ENCODE measurements around the gene OTULINL.

OTULINL gene

GRCh38 chr5:14561741-14562140 is 19.9 kb upstream of the OTULINL start:
- DNase-seq (ENCODE audit: low read depth, low spot score) = no peak
- in situ Hi-C loops (cut with HindIII; ENCODE audit: low sequenced_read_pairs) = no loop called here
- TF ChIP-seq CTCF (IDR thresholded peaks at IDR 0.05; ENCODE audit: low read depth, low read length) = no peak
- no peak overlapping the region for H3K4me3 ChIP-seq (ENCODE audit: low read depth, low read length)

- in situ Hi-C loops (cut with HindIII; ENCODE audit: low sequenced_read_pairs) = no loop called here
- H3K4me3 ChIP-seq (ENCODE audit: low read depth, low read length) = no peak overlapping the region
- TF ChIP-seq CTCF (IDR thresholded peaks at IDR 0.05; ENCODE audit: low read depth, low read length) = no peak
- DNase-seq (ENCODE audit: low read depth, low spot score) = no peak
Observed at GRCh38 chr5:14568333-14568732, 13.3 kb upstream of the OTULINL start.

- TF ChIP-seq CTCF (IDR thresholded peaks at IDR 0.05; ENCODE audit: low read depth, low read length) = no peak
- in situ Hi-C loops (cut with HindIII; ENCODE audit: low sequenced_read_pairs) = no loop called here
- DNase-seq (ENCODE audit: low read depth, low spot score) = no peak
Observed at GRCh38 chr5:14569948-14570691, 11.5 kb upstream of the OTULINL start.

GRCh38 chr5:14571901-14572300 is 9.7 kb upstream of the OTULINL start:
- no peak for TF ChIP-seq CTCF (IDR thresholded peaks at IDR 0.05; ENCODE audit: low read depth, low read length)
- in situ Hi-C loops (cut with HindIII; ENCODE audit: low sequenced_read_pairs) = no loop called here
- no peak overlapping the region for H3K4me3 ChIP-seq (ENCODE audit: low read depth, low read length)
- no peak for DNase-seq (ENCODE audit: low read depth, low spot score)

More at GRCh38 chr5:14569948-14570691, 11.5 kb upstream of the OTULINL start:
- H3K4me3 ChIP-seq (ENCODE audit: low read depth, low read length) = no peak overlapping the region

- in situ Hi-C loops (cut with HindIII; ENCODE audit: low sequenced_read_pairs) = no loop called here
- TF ChIP-seq CTCF (IDR thresholded peaks at IDR 0.05; ENCODE audit: low read depth, low read length) = no peak
- H3K4me3 ChIP-seq (ENCODE audit: low read depth, low read length) = no peak overlapping the region
- no peak for DNase-seq (ENCODE audit: low read depth, low spot score)
Observed at GRCh38 chr5:14572385-14572784, 9.2 kb upstream of the OTULINL start.

GRCh38 chr5:14572836-14573235 is 8.8 kb upstream of the OTULINL start:
- no peak for TF ChIP-seq CTCF (IDR thresholded peaks at IDR 0.05; ENCODE audit: low read depth, low read length)
- DNase-seq (ENCODE audit: low read depth, low spot score) = no peak
- H3K4me3 ChIP-seq (ENCODE audit: low read depth, low read length) = no peak overlapping the region
- in situ Hi-C loops (cut with HindIII; ENCODE audit: low sequenced_read_pairs) = no loop called here
